A673 (cell line): ENCODE measurements around the gene CHST12. TPM values are rescaled to one million over a fixed set of nuclear protein-coding genes. Genes with fewer than 3 reads are reported as not detected.

Experiments used
- BruUV-seq: library from RNA; stranded (reverse); fragments of 400-500 nt; replicated peaks from 2 replicates; lab custom pipeline; 2021; lab: Mats Ljungman, UMichigan
- CTCF ChIA-PET: fragments of 300-600 bp; sonication (Branson Sonifier 250); formaldehyde crosslinking; loops from one replicate; lab custom pipeline; 2022; ENCODE audit warnings: antibody characterized with exemption; lab: Charles Lee
- POLR2A ChIA-PET: fragments of 300-600 bp; sonication (Branson Sonifier 250); formaldehyde crosslinking; loops from one replicate; lab custom pipeline; 2022; ENCODE audit warnings: antibody characterized with exemption; ENCODE audit not compliant: low non-redundant PET; lab: Charles Lee
- DNase-seq: peaks from one replicate; pipeline ENCODE4 v3.0.0-alpha.2; 2015; ENCODE audit warnings: low spot score
- H3K27ac ChIP-seq: fragments of 200-600 bp; sonication (generic); 2 replicates; pipeline ENCODE4 v1.5.1; 2016; ENCODE audit warnings: mixed run types, low read depth, mild to moderate bottlenecking, mixed read lengths, antibody characterized with exemption, low read length; ENCODE audit not compliant: poor library complexity, severe bottlenecking
- H3K27me3 ChIP-seq: fragments of 200-600 bp; sonication (generic); replicated peaks from 2 replicates; pipeline ENCODE4 v1.6.1; 2017; ENCODE audit warnings: mixed run types, low read depth, mild to moderate bottlenecking, mixed read lengths, antibody characterized with exemption, low read length; ENCODE audit not compliant: insufficient read depth, poor library complexity
- H3K36me3 ChIP-seq: fragments of 200-600 bp; sonication (generic); 2 replicates; pipeline ENCODE4 v1.6.1; 2016; ENCODE audit warnings: mixed run types, mild to moderate bottlenecking, mixed read lengths, antibody characterized with exemption, low read length; ENCODE audit not compliant: insufficient read depth, poor library complexity, severe bottlenecking
- H3K4me1 ChIP-seq: fragments of 200-600 bp; sonication (generic); 2 replicates; pipeline ENCODE4 v1.6.1; 2017; ENCODE audit warnings: mixed run types, mild to moderate bottlenecking, mixed read lengths, antibody characterized with exemption, low read length; ENCODE audit not compliant: insufficient read depth, poor library complexity, severe bottlenecking
- H3K4me3 ChIP-seq: fragments of 200-600 bp; sonication (generic); 2 replicates; pipeline ENCODE4 v1.5.1; 2016; ENCODE audit warnings: low read depth, mixed run types, mild to moderate bottlenecking, mixed read lengths, low read length; ENCODE audit not compliant: poor library complexity, severe bottlenecking
- H3K9me3 ChIP-seq: fragments of 200-600 bp; sonication (generic); 2 replicates; pipeline ENCODE4 v1.6.1; 2016; ENCODE audit warnings: mixed run types, low read depth, mild to moderate bottlenecking, mixed read lengths, antibody characterized with exemption, low read length; ENCODE audit not compliant: poor library complexity, severe bottlenecking
- EZH2 ChIP-seq: fragments of 200-600 bp; sonication (generic); IDR thresholded peaks from 2 replicates; pipeline ENCODE4 v1.6.1; 2017; ENCODE audit warnings: borderline replicate concordance, low read depth, mild to moderate bottlenecking, mixed read lengths, antibody characterized with exemption, low read length; ENCODE audit not compliant: poor library complexity, severe bottlenecking
- intact Hi-C: fragments of 100-400 bp; cut with micrococcal nuclease; formaldehyde crosslinking; loops from one replicate; pipeline ENCODE4 v1.10.0; 2022; ENCODE audit not compliant: unreplicated experiment
- total RNA-seq: library from RNA; stranded (reverse); gene quantifications from 2 replicates; pipeline ENCODE4 v1.2.3, GENCODE V29; 2021
- TF ChIP-seq, protein P1 (sequence below): fragments of 300-800, 200-600 bp; sonication (generic); conservative IDR thresholded peaks from 2 replicates; pipeline ENCODE4 v1.5.1; 2017; ENCODE audit warnings: low read depth, mild to moderate bottlenecking, antibody characterized with exemption, low read length, moderate library complexity, mixed read lengths

The CHST12 gene
- total RNA-seq, 1 experiment from 2014 or later: 21.8 TPM

DNA sequence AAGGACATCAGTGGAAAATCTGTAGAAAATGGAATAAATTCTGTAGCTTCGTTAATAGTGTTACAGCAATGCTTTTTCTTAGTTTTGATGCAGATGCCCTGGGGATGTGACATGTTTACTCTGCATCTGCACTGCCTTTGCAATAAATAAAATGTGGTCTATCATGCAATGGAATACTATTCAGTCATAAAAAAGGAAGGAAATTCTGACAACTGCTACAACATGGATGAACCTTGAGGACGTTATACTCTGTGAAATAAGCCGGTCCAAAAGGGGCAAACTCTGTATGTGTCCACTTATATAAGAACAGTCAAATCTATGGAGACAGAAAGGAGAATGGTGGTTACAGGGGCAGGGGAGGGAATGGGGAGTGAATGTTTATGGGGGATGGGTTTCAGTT, 59.3 kb downstream of the CHST12 start:
- Histone ChIP-seq H3K9me3 (no peaks in the 10 kb centered on the region), H3K27ac (no peak overlapping the region), H3K36me3 (no peaks in the 10 kb centered on the region), H3K4me1 (peaks cover 7% of the 10 kb centered on the region), H3K4me3 (no peak overlapping the region), H3K27me3 (no peaks in the 10 kb centered on the region)
- no peak for TF ChIP-seq EZH2
- TF ChIP-seq, protein P1, sequence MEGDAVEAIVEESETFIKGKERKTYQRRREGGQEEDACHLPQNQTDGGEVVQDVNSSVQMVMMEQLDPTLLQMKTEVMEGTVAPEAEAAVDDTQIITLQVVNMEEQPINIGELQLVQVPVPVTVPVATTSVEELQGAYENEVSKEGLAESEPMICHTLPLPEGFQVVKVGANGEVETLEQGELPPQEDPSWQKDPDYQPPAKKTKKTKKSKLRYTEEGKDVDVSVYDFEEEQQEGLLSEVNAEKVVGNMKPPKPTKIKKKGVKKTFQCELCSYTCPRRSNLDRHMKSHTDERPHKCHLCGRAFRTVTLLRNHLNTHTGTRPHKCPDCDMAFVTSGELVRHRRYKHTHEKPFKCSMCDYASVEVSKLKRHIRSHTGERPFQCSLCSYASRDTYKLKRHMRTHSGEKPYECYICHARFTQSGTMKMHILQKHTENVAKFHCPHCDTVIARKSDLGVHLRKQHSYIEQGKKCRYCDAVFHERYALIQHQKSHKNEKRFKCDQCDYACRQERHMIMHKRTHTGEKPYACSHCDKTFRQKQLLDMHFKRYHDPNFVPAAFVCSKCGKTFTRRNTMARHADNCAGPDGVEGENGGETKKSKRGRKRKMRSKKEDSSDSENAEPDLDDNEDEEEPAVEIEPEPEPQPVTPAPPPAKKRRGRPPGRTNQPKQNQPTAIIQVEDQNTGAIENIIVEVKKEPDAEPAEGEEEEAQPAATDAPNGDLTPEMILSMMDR: no peak
- DNase-seq: no peak
- intact Hi-C loops: no loop called here
- BruUV-seq: no TSS peak
- CTCF ChIA-PET: no interaction called here
- POLR2A ChIA-PET: no interaction called here

DNA sequence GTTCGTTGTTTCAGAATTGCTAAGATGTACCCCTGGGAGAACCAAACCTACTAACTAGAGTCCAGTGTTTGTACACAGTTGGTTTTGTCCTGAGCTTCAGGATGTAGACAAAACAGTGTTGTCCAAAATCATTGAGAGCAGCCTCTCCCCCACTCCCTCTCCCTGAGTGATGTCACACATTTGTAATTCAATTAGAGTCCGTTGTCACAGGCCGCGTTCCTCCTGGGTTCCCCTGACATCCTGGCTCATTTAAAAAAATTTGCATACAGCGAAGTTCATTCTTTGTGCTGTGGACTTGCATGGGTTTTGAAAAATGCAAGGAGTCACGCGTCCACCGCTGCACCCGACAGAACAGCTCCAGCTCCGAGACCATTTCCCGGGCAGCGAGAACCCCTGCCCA, 62.5 kb downstream of the CHST12 start:
- DNase-seq: peak; percentile 65
- BruUV-seq: no TSS peak
- Histone ChIP-seq H3K4me1 (peaks cover 9% of the 10 kb centered on the region), H3K27ac (no peak overlapping the region), H3K36me3 (no peaks in the 10 kb centered on the region), H3K9me3 (no peaks in the 10 kb centered on the region), H3K27me3 (no peaks in the 10 kb centered on the region), H3K4me3 (no peak overlapping the region)
- no peak for TF ChIP-seq EZH2
- TF ChIP-seq, protein P1: no peak
- CTCF ChIA-PET: no interaction called here
- intact Hi-C loops: no loop called here
- POLR2A ChIA-PET: no interaction called here

DNA sequence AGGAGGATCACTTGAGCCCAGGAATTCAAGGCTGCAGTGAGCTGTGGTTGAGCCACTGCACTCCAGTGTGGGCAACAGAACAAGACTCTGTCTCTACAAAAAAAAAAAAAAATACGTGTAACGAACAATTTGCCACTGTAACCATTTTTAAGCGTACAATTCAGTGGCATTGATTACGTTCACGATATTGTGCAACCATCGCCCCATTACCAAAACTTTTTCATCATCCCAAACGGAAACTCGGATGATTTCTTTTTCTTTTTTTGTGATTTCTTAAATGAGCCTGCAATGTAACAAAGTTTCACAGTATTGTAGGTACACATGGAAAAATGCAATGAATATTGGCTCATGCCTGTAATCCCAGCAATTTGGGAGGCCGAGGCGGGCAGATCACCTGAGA, 63.3 kb downstream of the CHST12 start:
- TF ChIP-seq EZH2: no peak
- TF ChIP-seq, protein P1: no peak
- Histone ChIP-seq H3K4me1 (peaks cover 16% of the 10 kb centered on the region), H3K4me3 (no peak overlapping the region), H3K27me3 (no peaks in the 10 kb centered on the region), H3K27ac (no peak overlapping the region), H3K36me3 (no peaks in the 10 kb centered on the region), H3K9me3 (no peaks in the 10 kb centered on the region)
- no TSS peak for BruUV-seq
- no peak for DNase-seq
- intact Hi-C loops: no loop called here
- CTCF ChIA-PET: no interaction called here
- POLR2A ChIA-PET: no interaction called here
